Muscle layer of colon (tissue), 2 donors: ENCODE measurements around the gene SNTA1.
"Not testable (repeated sequence)": the region's sequence is repeated elsewhere in the genome, so short reads cannot be mapped to it uniquely, and the experiment has no call there.

Source experiments
- H3K27ac ChIP-seq: one replicate; pipeline ENCODE4 v1.7.0; 2013; ENCODE audit warnings: low read depth, mild to moderate bottlenecking, low read length, moderate library complexity
- H3K27me3 ChIP-seq, 2 donors: one replicate each; pipeline ENCODE4 v1.7.0; 2013; ENCODE audit warnings: low read length in 2 of 2, mild to moderate bottlenecking in 2 of 2; ENCODE audit not compliant: insufficient read depth in 2 of 2, control insufficient read depth in 1 of 2
- H3K36me3 ChIP-seq: one replicate; pipeline ENCODE4 v1.7.0; 2013; ENCODE audit warnings: mild to moderate bottlenecking, low read length; ENCODE audit not compliant: insufficient read depth
- H3K4me1 ChIP-seq: one replicate; pipeline ENCODE4 v1.7.0; 2013; ENCODE audit warnings: mild to moderate bottlenecking, low read length; ENCODE audit not compliant: insufficient read depth
- H3K4me3 ChIP-seq, 2 donors: one replicate each; pipeline ENCODE4 v1.7.0; 2013; ENCODE audit warnings: low read length in 2 of 2, low read depth in 1 of 2, mild to moderate bottlenecking in 1 of 2, moderate library complexity in 1 of 2
- H3K9ac ChIP-seq: one replicate; pipeline ENCODE4 v1.7.0; 2013; ENCODE audit warnings: low read length
- H3K9me3 ChIP-seq: one replicate; pipeline ENCODE4 v1.7.0; 2013; ENCODE audit warnings: mild to moderate bottlenecking, low read length
- donor health status: abdominal sarcoma.
- donor health status: Adenocarcinoma of cecum.

Gene SNTA1

GRCh38 chr20:33401184-33401920 is 42.2 kb downstream of the SNTA1 start, which contains the start of gene CDK5RAP1:
Gene CDK5RAP1 (minus strand): TSS chr20:33401519. CDS start chr20:33397064, 4,455 bp downstream.
- H3K27ac ChIP-seq, result peak within 1 kb of the TSS; percentile 81
- H3K27me3 ChIP-seq, result no peaks in the 10 kb centered on the region
- no peaks in the 10 kb centered on the region for H3K9me3 ChIP-seq
- peak within 1 kb of the TSS; percentile 96 to 100 for H3K4me3 ChIP-seq
- H3K36me3 ChIP-seq, result no peaks in the 10 kb centered on the region
- peak within 1 kb of the TSS; percentile 88 for H3K9ac ChIP-seq
- H3K4me1 ChIP-seq, result peaks cover 23% of the 10 kb centered on the region

GRCh38 chr20:33400812-33401183 is 42.8 kb downstream of the SNTA1 start:
- H3K9me3 ChIP-seq, result no peaks in the 10 kb centered on the region
- H3K4me1 ChIP-seq, result peaks cover 23% of the 10 kb centered on the region
- peak overlapping the region; percentile 88 for H3K9ac ChIP-seq
- H3K4me3 ChIP-seq, result peak overlapping the region; percentile 96 to 100
- peak overlapping the region; percentile 81 for H3K27ac ChIP-seq
- H3K36me3 ChIP-seq, result no peaks in the 10 kb centered on the region
- no peaks in the 10 kb centered on the region for H3K27me3 ChIP-seq

- Histone ChIP-seq H3K27ac (no peak overlapping the region), H3K4me1 (peaks cover 23% of the 10 kb centered on the region), H3K9me3 (no peaks in the 10 kb centered on the region), H3K4me3 (peak overlapping the region in 1 of 2 donors; percentile 96), H3K9ac (no peak overlapping the region), H3K36me3 (peaks cover 5% of the 10 kb centered on the region), H3K27me3 (no peaks in the 10 kb centered on the region)
Observed at GRCh38 chr20:33399924-33400323, 43.6 kb downstream of the SNTA1 start.

- peaks cover under 1% of the 10 kb centered on the region for H3K4me1 ChIP-seq
- H3K9ac ChIP-seq, result no peak overlapping the region
- no peaks in the 10 kb centered on the region for H3K27me3 ChIP-seq
- H3K27ac ChIP-seq, result no peak overlapping the region
- H3K9me3 ChIP-seq, result no peaks in the 10 kb centered on the region
- H3K4me3 ChIP-seq, result no peak overlapping the region
- H3K36me3 ChIP-seq, result peaks cover 33% of the 10 kb centered on the region
Observed at GRCh38 chr20:33394718-33395117, 48.8 kb downstream of the SNTA1 start.

- H3K27ac ChIP-seq, result no peak overlapping the region
- H3K4me3 ChIP-seq, result no peak overlapping the region
- H3K36me3 ChIP-seq, result peaks cover 33% of the 10 kb centered on the region
- no peak overlapping the region for H3K9ac ChIP-seq
- no peaks in the 10 kb centered on the region for H3K4me1 ChIP-seq
- no peaks in the 10 kb centered on the region for H3K9me3 ChIP-seq
- H3K27me3 ChIP-seq, result no peaks in the 10 kb centered on the region
Observed at GRCh38 chr20:33393609-33394008, 50.0 kb downstream of the SNTA1 start.

- Histone ChIP-seq H3K27ac (no peak overlapping the region), H3K36me3 (peaks cover 39% of the 10 kb centered on the region), H3K9me3 (no peaks in the 10 kb centered on the region), H3K9ac (no peak overlapping the region), H3K4me3 (no peak overlapping the region), H3K4me1 (no peaks in the 10 kb centered on the region), H3K27me3 (no peaks in the 10 kb centered on the region)
Observed at GRCh38 chr20:33391722-33392415, 51.7 kb downstream of the SNTA1 start.

- H3K36me3 ChIP-seq, result peaks cover 49% of the 10 kb centered on the region
Observed at GRCh38 chr20:33389326-33389725, 54.2 kb downstream of the SNTA1 start.

GRCh38 chr20:33388268-33388667 is 55.3 kb downstream of the SNTA1 start:
- Histone ChIP-seq H3K4me1 (no peaks in the 10 kb centered on the region), H3K9me3 (no peaks in the 10 kb centered on the region), H3K4me3 (no peak overlapping the region), H3K9ac (no peak overlapping the region), H3K36me3 (peaks cover 44% of the 10 kb centered on the region), H3K27me3 (no peaks in the 10 kb centered on the region), H3K27ac (no peak overlapping the region)

More at GRCh38 chr20:33389326-33389725, 54.2 kb downstream of the SNTA1 start:
- H3K27me3 ChIP-seq, H3K27ac ChIP-seq, H3K4me3 ChIP-seq, H3K9me3 ChIP-seq, H3K9ac ChIP-seq, H3K4me1 ChIP-seq: not testable (repeated sequence)

GRCh38 chr20:33387177-33387576 is 56.4 kb downstream of the SNTA1 start:
- Histone ChIP-seq H3K4me3 (no peak overlapping the region), H3K9ac (no peak overlapping the region), H3K27ac (no peak overlapping the region), H3K4me1 (no peaks in the 10 kb centered on the region), H3K36me3 (peaks cover 43% of the 10 kb centered on the region), H3K27me3 (no peaks in the 10 kb centered on the region), H3K9me3 (no peaks in the 10 kb centered on the region)

- H3K9ac ChIP-seq, result no peak overlapping the region
- peaks cover 40% of the 10 kb centered on the region for H3K36me3 ChIP-seq
- H3K4me1 ChIP-seq, result no peaks in the 10 kb centered on the region
- no peaks in the 10 kb centered on the region for H3K9me3 ChIP-seq
- H3K27ac ChIP-seq, result no peak overlapping the region
- no peaks in the 10 kb centered on the region for H3K27me3 ChIP-seq
- no peak overlapping the region for H3K4me3 ChIP-seq
Observed at GRCh38 chr20:33386673-33387072, 56.9 kb downstream of the SNTA1 start.

- Histone ChIP-seq H3K9ac (no peak overlapping the region), H3K9me3 (no peaks in the 10 kb centered on the region), H3K27ac (no peak overlapping the region), H3K27me3 (no peaks in the 10 kb centered on the region), H3K36me3 (peaks cover 38% of the 10 kb centered on the region), H3K4me1 (no peaks in the 10 kb centered on the region), H3K4me3 (no peak overlapping the region)
Observed at GRCh38 chr20:33377366-33377765, 66.2 kb downstream of the SNTA1 start.
